Loucy (cell line): ENCODE data around the gene PTGR3.
A peak's percentile ranks its signal among the peaks of the same experiment; 100 is the strongest.

Experiments
- H2AFZ ChIP-seq: fragments of 200-600 bp; sonication (generic); 2 replicates; pipeline ENCODE4 v1.6.0; 2016; ENCODE audit warnings: antibody characterized with exemption, mild to moderate bottlenecking, low read length, moderate library complexity
- H3F3A ChIP-seq: fragments of 200-600 bp; 2 replicates; pipeline ENCODE4 v1.6.0; 2016; ENCODE audit warnings: antibody characterized with exemption, low read depth, mild to moderate bottlenecking
- H3K27me3 ChIP-seq: fragments of 200-600 bp; sonication (generic); 2 replicates; pipeline ENCODE4 v1.6.1; 2014; ENCODE audit warnings: low read length, mild to moderate bottlenecking; ENCODE audit not compliant: insufficient read depth, poor library complexity, severe bottlenecking
- H3K36me3 ChIP-seq: fragments of 200-600 bp; sonication (generic); 2 replicates; pipeline ENCODE4 v1.6.1; 2016; ENCODE audit warnings: low read length; ENCODE audit not compliant: insufficient read depth
- H3K4me1 ChIP-seq: fragments of 200-600 bp; sonication (generic); 2 replicates; pipeline ENCODE4 v1.5.1; 2014; ENCODE audit warnings: low read length, mild to moderate bottlenecking; ENCODE audit not compliant: insufficient read depth, poor library complexity, severe bottlenecking
- H3K4me2 ChIP-seq: fragments of 200-600 bp; sonication (generic); 2 replicates; pipeline ENCODE4 v1.6.0; 2014; ENCODE audit warnings: antibody characterized with exemption, low read length, low read depth, mild to moderate bottlenecking; ENCODE audit not compliant: poor library complexity, severe bottlenecking
- H3K4me3 ChIP-seq: fragments of 200-600 bp; sonication (generic); 2 replicates; pipeline ENCODE4 v1.5.1; 2014; ENCODE audit warnings: low read length, mild to moderate bottlenecking, mixed read lengths; ENCODE audit not compliant: poor library complexity, severe bottlenecking
- H3K79me2 ChIP-seq: fragments of 200-600 bp; sonication (generic); 2 replicates; pipeline ENCODE4 v1.6.1; 2014; ENCODE audit warnings: low read length; ENCODE audit not compliant: insufficient read depth
- H3K9ac ChIP-seq: fragments of 200-600 bp; sonication (generic); 2 replicates; pipeline ENCODE4 v1.6.0; 2014; ENCODE audit warnings: mild to moderate bottlenecking, low read depth, low read length, moderate library complexity; ENCODE audit not compliant: poor library complexity, severe bottlenecking
- H3K9me2 ChIP-seq: fragments of 200-600 bp; sonication (generic); replicated peaks from 2 replicates; pipeline ENCODE4 v1.6.1; 2016; ENCODE audit warnings: low read depth, low read length, mixed read lengths
- H3K9me3 ChIP-seq: fragments of 200-600 bp; sonication (generic); 2 replicates; pipeline ENCODE4 v1.6.1; 2014; ENCODE audit warnings: mild to moderate bottlenecking, antibody characterized with exemption, low read length, low read depth; ENCODE audit not compliant: insufficient read depth
- H4K20me1 ChIP-seq: fragments of 200-600 bp; sonication (generic); 2 replicates; pipeline ENCODE4 v1.6.0; 2014; ENCODE audit warnings: antibody characterized with exemption, low read length, mild to moderate bottlenecking; ENCODE audit not compliant: insufficient read depth, poor library complexity, severe bottlenecking
- CTCF ChIP-seq: fragments of 200-600 bp; sonication (generic); conservative IDR thresholded peaks from 2 replicates; pipeline ENCODE4 v1.5.1; 2014; ENCODE audit warnings: mild to moderate bottlenecking, antibody characterized with exemption, low read length
- EZH2phosphoT487 ChIP-seq: fragments of 200-600 bp; IDR thresholded peaks from 2 replicates; pipeline ENCODE4 v1.6.1; 2018; ENCODE audit warnings: antibody characterized with exemption, mild to moderate bottlenecking, moderate library complexity, borderline replicate concordance

The PTGR3 gene

GRCh38 chr18:75241705-75242104 is 32.8 kb upstream of the PTGR3 start:
- Histone ChIP-seq H3K4me2 (no peak overlapping the region), H3K4me1 (peaks cover 1% of the 10 kb centered on the region), H3K9me2 (no peaks in the 10 kb centered on the region), H4K20me1 (no peaks in the 10 kb centered on the region), H3F3A (no peaks in the 10 kb centered on the region), H3K27me3 (no peaks in the 10 kb centered on the region), H3K4me3 (no peak overlapping the region), H3K36me3 (no peaks in the 10 kb centered on the region), H2AFZ (no peak overlapping the region), H3K9ac (no peak overlapping the region), H3K79me2 (peaks cover 94% of the 10 kb centered on the region), H3K9me3 (no peaks in the 10 kb centered on the region)
- no peak for TF ChIP-seq EZH2phosphoT487
- no peak for TF ChIP-seq CTCF

GRCh38 chr18:75240433-75240832 is 31.5 kb upstream of the PTGR3 start:
- Histone ChIP-seq H3K4me2 (no peak overlapping the region), H3K36me3 (peaks cover 6% of the 10 kb centered on the region; the same call in 1 of the 2 replicates), H3K79me2 (peaks cover 94% of the 10 kb centered on the region; the same call in 1 of the 2 replicates), H2AFZ (no peak overlapping the region), H3K9me3 (no peaks in the 10 kb centered on the region), H3K9me2 (no peaks in the 10 kb centered on the region), H3K27me3 (no peaks in the 10 kb centered on the region), H3K9ac (no peak overlapping the region), H3K4me3 (no peak overlapping the region), H3K4me1 (no peaks in the 10 kb centered on the region), H4K20me1 (no peaks in the 10 kb centered on the region), H3F3A (no peaks in the 10 kb centered on the region)
- no peak for TF ChIP-seq EZH2phosphoT487
- peak; percentile 35 for TF ChIP-seq CTCF

GRCh38 chr18:75238786-75239185 is 29.8 kb upstream of the PTGR3 start:
- Histone ChIP-seq H3K9me3 (no peaks in the 10 kb centered on the region), H3K27me3 (no peaks in the 10 kb centered on the region), H2AFZ (no peak overlapping the region), H3K9me2 (no peaks in the 10 kb centered on the region), H3K4me2 (no peak overlapping the region), H3K36me3 (peaks cover 6% of the 10 kb centered on the region; the same call in 1 of the 2 replicates), H3F3A (no peaks in the 10 kb centered on the region), H3K4me3 (no peak overlapping the region), H3K9ac (no peak overlapping the region), H3K79me2 (peaks cover 95% of the 10 kb centered on the region), H4K20me1 (no peaks in the 10 kb centered on the region), H3K4me1 (no peaks in the 10 kb centered on the region)
- TF ChIP-seq CTCF: no peak
- no peak for TF ChIP-seq EZH2phosphoT487
